ENCODE results near the gene SNAPC4.

SNAPC4 gene

DNA sequence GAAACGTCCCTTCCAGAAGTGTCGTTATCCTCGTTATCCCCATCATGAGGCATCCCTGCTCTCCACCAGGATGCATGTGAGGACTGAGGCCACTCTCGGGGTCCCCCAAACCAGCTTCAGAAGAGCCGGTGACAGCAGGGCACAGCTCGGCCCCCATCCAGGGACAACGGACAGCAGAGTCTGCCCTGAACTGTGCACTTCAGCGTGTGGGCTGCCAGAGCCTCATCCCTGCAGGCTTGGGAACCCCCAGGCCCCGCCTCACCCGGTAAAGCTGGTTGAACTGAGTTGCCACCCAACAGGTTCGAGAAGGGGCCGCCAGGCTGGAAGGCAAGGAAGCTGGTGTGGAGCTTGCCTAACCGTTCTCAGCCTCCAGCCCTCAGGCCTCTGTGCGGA is 25.8 kb downstream of the SNAPC4 start:
- H3K4me1 Mint-ChIP-seq (ENCODE audit: low read depth in 2 of 2), result no peaks in the 10 kb centered on the region
- no peak overlapping the region for H3K4me3 Mint-ChIP-seq

DNA sequence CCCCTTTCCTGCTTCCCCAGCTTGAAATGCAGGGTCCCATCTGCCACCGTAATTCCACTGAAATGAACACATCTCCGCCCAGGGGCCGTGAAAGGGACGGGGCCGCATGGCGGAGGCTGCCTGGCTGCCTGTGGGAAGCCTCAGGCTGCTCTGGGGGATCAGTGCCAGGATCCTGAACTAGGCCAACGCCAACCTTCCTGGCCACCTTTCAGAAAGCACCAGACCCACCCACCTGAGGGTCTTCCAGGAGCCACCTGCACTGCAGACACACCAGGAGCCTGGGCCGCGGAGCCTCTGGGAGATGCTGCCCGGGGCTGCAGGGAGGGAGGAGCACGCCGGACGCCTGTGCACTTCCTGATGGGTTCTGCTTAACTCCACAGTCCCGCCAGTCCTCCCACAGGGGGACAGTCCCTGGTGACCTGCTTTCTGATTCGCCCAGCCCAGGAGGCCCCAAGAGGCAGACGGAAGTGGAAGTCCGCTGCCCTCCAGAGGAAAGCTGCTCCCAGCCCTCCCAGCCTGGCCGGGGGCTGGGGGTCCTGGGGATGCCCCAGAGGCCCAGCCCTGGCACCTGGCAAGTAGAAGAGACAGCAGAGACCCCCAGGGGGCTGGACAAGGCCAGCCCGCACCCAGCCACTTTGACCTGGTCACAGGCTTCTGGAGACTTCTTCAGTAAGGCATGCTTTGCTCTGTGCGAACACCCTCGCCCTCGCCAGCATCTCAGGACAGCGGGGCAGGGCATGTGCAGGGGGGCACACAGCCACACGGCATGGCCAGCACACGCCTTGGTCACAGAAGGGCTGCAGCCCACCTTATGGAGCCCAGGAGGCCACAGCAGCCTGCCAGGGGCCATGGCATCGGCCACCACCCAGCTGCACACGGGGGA is 26.4 kb downstream of the SNAPC4 start, which contains the start of gene CARD9:
TSS of gene CARD9 (minus strand) at position 370 of the 883 bp plus-strand sequence. CDS start 1,591 bp downstream, outside the sequence.
- Mint-ChIP-seq H3K27me3 (no peaks in the 10 kb centered on the region), H3K36me3 (ENCODE audit: insufficient read depth) (no peaks in the 10 kb centered on the region), H3K9me3 (no peaks in the 10 kb centered on the region), H3K4me1 (ENCODE audit: low read depth in 2 of 2) (no peaks in the 10 kb centered on the region), H3K27ac (peak within 1 kb of the TSS in 1 of 2 donors; percentile 44), H3K4me3 (peak within 1 kb of the TSS in 1 of 2 donors; percentile 55)
- DNase-seq (no peak), ATAC-seq (replicated peaks) (peak; percentile 22)

More for the DNA sequence above, 25.8 kb downstream of the SNAPC4 start:
- Mint-ChIP-seq H3K27me3 (no peaks in the 10 kb centered on the region), H3K9me3 (no peaks in the 10 kb centered on the region), H3K27ac (no peak overlapping the region), H3K36me3 (ENCODE audit: insufficient read depth) (no peaks in the 10 kb centered on the region)
- DNase-seq (no peak), ATAC-seq (replicated peaks) (no peak)

DNA sequence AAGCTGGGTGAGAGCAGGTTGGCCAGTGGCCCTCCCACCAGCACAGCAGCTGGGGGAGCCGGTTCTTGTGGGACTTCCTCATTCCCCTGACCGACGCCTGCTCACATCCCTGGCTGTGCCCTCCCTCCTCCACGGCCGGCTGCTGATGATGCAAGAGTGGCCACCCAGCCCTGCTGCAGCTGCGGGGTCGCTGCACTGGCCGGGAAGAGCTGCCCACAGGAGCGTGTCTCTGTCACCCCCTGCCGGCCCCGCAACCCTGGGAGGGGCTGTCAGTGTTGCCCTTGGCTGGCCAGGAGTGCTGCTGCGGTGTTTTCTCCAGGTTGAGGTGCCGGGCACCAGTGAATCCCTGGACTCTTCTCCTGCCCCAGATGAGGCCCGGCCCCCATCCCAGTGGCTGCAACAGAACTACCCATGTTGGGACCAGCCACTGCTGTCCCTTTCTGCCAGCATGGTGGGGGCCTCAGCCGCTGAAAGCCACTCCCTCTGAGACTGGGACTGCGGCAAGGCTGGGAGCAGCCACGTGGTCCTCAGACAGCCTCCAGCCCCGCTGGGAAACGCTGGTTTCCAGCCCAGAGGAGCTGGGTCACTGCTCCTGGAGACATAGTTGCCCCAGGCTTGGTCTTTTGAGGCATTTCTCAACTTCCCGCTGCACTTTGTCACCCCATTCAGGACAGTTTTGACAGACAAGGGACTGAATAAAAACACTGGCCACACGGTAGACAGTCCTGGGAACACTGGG is 27.2 kb downstream of the SNAPC4 start:
- no peak for DNase-seq
- no peaks in the 10 kb centered on the region for H3K36me3 Mint-ChIP-seq (ENCODE audit: insufficient read depth)
- peak overlapping the region in 1 of 2 donors; percentile 55 for H3K4me3 Mint-ChIP-seq
- ATAC-seq (replicated peaks), result no peak
- no peaks in the 10 kb centered on the region for H3K4me1 Mint-ChIP-seq (ENCODE audit: low read depth in 2 of 2)
- H3K27ac Mint-ChIP-seq, result peak overlapping the region in 1 of 2 donors; percentile 44
- H3K9me3 Mint-ChIP-seq, result no peaks in the 10 kb centered on the region
- H3K27me3 Mint-ChIP-seq, result no peaks in the 10 kb centered on the region

DNA sequence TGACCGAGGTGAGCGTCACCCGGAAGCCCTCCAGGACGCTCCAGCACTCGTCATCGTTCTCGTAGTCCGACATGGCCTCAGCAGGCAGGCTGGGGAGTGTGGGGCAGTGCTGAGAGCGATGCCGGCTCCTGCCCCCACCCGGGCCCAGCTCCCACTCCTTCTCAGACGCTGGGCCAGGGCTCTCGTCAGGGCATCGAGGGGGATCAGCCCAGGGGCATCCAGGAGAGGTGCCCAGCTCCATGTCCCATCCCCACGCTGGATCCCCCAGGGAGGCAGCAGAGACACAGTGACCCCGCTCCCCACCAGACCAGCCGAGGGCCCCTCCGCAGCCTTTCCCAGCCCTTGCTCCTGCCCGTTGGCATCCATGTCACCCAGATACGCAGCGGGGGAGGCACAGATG is 28.0 kb downstream of the SNAPC4 start:
- Mint-ChIP-seq H3K27ac (no peak overlapping the region), H3K4me1 (ENCODE audit: low read depth in 2 of 2) (no peaks in the 10 kb centered on the region), H3K27me3 (no peaks in the 10 kb centered on the region), H3K36me3 (ENCODE audit: insufficient read depth) (no peaks in the 10 kb centered on the region), H3K9me3 (no peaks in the 10 kb centered on the region), H3K4me3 (no peak overlapping the region)
- DNase-seq (no peak), ATAC-seq (replicated peaks) (no peak)

DNA sequence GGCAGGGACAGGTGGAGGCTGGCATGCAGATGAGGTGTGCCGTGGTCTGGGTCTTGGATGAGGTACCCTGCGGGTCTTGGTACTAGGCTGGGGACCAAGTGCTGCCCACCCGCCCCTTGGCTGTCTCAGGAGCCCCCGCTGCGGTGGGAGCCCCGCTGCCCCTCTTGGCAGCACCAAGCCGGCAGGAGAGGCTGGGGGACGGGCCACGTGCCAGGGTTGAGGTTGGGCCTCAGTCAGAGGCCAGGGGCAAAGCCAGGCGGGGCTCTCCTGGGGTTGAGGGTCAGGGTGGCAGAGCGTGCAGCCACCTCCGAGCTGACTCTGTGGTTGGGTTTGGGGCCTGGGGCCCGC is 28.5 kb downstream of the SNAPC4 start:
- Mint-ChIP-seq H3K9me3 (no peaks in the 10 kb centered on the region), H3K4me1 (ENCODE audit: low read depth in 2 of 2) (no peaks in the 10 kb centered on the region), H3K36me3 (ENCODE audit: insufficient read depth) (no peaks in the 10 kb centered on the region), H3K4me3 (no peak overlapping the region), H3K27ac (no peak overlapping the region), H3K27me3 (no peaks in the 10 kb centered on the region)
- ATAC-seq (replicated peaks), result no peak
- no peak for DNase-seq

DNA sequence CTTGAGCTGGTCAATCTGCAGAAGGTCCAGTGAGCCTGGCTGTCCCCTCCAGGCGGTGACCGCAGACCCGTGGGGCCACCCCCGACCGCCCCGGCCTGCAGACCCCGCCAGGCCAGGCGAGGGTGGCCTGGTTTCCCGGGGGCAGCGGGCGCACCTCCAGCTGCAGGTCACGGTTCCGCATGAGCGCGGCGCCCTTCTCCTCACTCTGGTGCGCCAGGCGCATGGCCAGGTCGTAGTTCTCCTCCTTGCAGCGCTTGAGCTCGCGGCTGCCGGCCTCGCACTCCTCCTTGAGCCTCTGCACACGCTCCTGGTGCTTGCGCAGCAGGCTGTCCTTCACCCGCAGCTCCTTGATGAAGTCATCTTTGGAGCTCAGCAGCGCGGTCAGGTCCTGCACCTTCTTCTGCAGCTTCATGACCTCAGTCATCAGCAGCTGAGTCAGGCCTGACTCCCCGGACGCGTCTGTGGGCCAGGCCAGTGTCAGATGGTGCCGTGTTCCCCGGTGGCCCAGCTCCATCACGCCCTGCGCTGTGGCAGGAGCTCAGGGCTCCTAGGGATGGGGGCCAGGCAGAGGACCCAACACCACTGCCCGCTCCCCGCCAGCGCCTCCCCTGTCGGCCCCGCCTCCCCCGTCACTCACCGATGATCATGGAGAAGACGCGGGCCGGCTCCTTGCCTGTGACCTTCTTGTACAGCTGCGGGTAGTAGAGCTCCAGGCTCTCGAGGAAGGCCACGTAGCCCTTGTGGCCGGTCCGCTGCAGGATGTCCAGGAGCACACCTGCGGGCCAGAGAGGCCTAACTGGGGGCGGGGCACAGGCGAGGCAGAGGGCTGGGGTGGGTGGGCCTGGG is 29.1 kb downstream of the SNAPC4 start:
- ATAC-seq (replicated peaks) (no peak), DNase-seq (no peak)
- Mint-ChIP-seq H3K9me3 (no peaks in the 10 kb centered on the region), H3K36me3 (ENCODE audit: insufficient read depth) (no peaks in the 10 kb centered on the region), H3K27me3 (no peaks in the 10 kb centered on the region), H3K4me1 (ENCODE audit: low read depth in 2 of 2) (no peaks in the 10 kb centered on the region), H3K27ac (no peak overlapping the region), H3K4me3 (no peak overlapping the region)

DNA sequence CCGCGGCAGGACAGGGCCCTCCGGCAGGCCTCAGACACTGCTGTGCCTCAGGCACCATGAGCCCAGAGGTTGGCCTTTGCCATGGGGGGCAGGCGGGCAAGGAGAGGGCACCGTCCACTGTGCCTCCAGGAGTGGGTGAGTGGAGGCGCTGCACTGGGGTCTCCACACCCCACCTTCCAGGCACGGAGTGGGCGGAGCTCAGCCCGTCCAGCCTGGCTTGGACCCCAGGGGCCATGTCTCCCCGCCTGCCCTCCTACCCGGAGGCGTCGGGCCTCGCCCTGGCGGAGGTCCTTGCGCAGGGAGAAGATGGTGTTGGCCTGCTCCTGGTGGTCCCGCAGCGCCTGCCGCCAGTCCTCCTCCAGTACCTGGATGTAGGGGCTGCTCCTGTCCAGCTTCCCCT is 29.9 kb downstream of the SNAPC4 start:
- H3K9me3 Mint-ChIP-seq, result no peaks in the 10 kb centered on the region
- no peaks in the 10 kb centered on the region for H3K27me3 Mint-ChIP-seq
- no peaks in the 10 kb centered on the region for H3K36me3 Mint-ChIP-seq (ENCODE audit: insufficient read depth)
- no peak for DNase-seq
- no peak overlapping the region for H3K27ac Mint-ChIP-seq
- ATAC-seq (replicated peaks), result no peak
- H3K4me1 Mint-ChIP-seq (ENCODE audit: low read depth in 2 of 2), result peaks cover 0 to 4% of the 10 kb centered on the region in 2 donors
- H3K4me3 Mint-ChIP-seq, result no peak overlapping the region

DNA sequence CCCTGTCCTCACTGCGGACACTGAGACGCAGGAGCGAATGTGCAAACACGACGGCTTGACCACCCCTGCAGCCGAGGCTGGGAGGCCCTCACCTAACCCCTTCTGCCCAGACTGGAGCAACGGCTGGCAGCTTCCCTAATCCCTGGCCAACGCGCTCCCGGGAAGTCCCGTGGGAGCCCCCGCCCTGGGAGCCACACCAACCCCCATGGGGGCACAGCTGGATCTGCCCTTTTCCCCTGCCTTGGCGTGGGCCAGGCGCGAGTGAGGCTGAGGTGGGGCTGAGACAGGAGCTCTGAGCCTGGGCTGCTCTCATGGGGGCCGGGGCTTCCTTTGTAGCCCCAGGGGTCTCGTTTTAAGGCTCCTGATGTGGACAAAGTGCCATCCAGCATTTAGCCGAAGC is 31.8 kb downstream of the SNAPC4 start:
- H3K27me3 Mint-ChIP-seq, result no peaks in the 10 kb centered on the region
- H3K36me3 Mint-ChIP-seq (ENCODE audit: insufficient read depth), result no peaks in the 10 kb centered on the region
- no peak overlapping the region for H3K27ac Mint-ChIP-seq
- no peak overlapping the region for H3K4me3 Mint-ChIP-seq
- peaks cover 0 to 4% of the 10 kb centered on the region in 2 donors for H3K4me1 Mint-ChIP-seq (ENCODE audit: low read depth in 2 of 2)
- DNase-seq, result no peak
- H3K9me3 Mint-ChIP-seq, result no peaks in the 10 kb centered on the region
- ATAC-seq (replicated peaks), result no peak

DNA sequence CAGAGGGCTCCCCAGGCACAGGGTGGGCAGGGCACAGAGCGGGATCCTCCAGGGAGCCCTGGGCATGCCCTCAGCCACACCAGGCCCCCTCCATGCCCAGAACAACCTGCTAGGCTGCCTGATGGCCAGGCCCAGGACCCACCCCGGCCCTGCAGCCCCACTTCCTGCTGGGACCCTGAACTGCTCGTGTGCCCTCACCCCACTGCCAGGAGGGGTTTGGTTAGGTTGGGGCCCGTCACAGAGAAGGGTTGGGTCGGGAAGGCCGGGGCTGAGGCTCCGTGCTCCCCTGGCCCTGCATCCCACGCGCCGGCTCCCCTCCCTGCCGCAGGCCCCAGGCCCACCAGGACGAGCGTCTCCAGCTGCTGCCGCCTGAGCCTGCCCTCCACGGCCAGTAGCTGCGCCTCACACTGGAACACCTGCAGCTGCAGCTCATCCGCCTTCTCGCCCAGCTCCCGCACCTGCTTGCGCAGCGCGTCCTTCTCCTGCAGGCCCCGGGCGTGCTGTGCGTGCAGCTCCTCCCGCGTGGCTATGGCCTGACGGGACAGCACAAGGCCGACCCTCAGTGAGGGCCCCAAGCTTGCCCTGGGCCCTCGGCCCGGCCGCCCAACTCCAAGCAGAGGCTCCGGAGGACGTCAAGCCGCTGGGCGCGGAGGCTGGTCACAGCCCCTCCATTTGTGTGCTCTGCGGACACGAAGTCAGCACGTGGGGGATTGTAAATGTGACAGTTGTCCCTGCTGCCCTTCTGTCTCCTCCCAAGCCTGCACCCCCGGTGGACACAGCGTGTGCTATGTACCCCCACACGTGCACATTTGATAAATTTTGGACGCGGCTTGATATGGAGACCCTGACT is 32.4 kb downstream of the SNAPC4 start:
- Mint-ChIP-seq H3K27ac (no peak overlapping the region), H3K4me1 (ENCODE audit: low read depth in 2 of 2) (peaks cover 2 to 7% of the 10 kb centered on the region in 2 donors), H3K4me3 (no peak overlapping the region), H3K9me3 (no peaks in the 10 kb centered on the region), H3K27me3 (no peaks in the 10 kb centered on the region), H3K36me3 (ENCODE audit: insufficient read depth) (no peaks in the 10 kb centered on the region)
- no peak for ATAC-seq (replicated peaks)
- DNase-seq, result no peak

DNA sequence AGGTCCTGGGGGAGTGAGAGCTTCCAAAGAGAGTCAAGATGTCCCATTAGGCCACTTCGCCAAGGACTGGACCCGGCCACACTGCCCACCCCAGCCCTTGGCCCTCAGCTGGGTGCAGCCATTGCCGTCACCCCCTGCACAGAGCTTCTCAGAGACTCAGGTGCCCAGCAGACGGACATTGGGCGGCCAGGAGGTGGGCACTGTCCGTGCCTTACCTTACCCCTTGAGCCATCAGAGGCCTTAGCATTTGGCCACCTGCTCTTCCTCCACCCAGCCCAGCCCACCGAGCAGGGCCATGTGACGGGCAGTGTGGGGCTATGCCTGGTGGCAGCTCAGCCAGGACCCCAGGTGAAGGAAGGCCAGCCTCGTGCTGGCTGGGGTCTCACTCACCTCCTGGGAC is 33.1 kb downstream of the SNAPC4 start:
- no peak overlapping the region for H3K27ac Mint-ChIP-seq
- peaks cover 4 to 9% of the 10 kb centered on the region in 2 donors for H3K4me1 Mint-ChIP-seq (ENCODE audit: low read depth in 2 of 2)
- DNase-seq (no peak), ATAC-seq (replicated peaks) (no peak)
- peaks cover 3% of the 10 kb centered on the region for H3K36me3 Mint-ChIP-seq (ENCODE audit: insufficient read depth)
- H3K9me3 Mint-ChIP-seq, result no peaks in the 10 kb centered on the region
- no peak overlapping the region for H3K4me3 Mint-ChIP-seq
- H3K27me3 Mint-ChIP-seq, result no peaks in the 10 kb centered on the region

DNA sequence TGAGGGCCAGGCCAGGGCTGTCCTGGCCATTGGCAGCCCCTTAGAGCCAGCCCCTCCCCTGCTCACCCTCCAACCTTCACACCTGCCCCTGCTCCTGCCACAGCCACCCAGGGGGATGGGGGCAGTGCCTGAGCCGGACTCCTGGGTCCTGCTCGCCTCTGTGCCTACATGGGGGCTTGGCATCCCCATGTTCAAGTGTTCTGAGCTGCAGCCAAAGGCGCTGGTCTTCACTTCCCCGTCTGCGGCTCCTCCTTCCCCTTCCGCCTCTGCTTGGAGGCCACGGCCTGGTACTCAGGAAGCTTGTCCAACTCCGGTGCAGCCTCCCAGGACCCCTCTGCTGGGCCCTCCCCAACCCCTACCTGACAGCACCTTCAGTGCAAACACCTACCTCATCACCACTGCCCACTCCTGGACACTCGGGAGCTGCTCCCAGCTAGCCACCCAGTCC is 34.2 kb downstream of the SNAPC4 start:
- no peak overlapping the region for H3K27ac Mint-ChIP-seq
- H3K4me3 Mint-ChIP-seq, result peak overlapping the region in 1 of 2 donors; percentile 19
- no peaks in the 10 kb centered on the region for H3K9me3 Mint-ChIP-seq
- DNase-seq (no peak), ATAC-seq (replicated peaks) (no peak)
- H3K27me3 Mint-ChIP-seq, result no peaks in the 10 kb centered on the region
- peaks cover 3% of the 10 kb centered on the region for H3K36me3 Mint-ChIP-seq (ENCODE audit: insufficient read depth)
- peaks cover 4 to 9% of the 10 kb centered on the region in 2 donors for H3K4me1 Mint-ChIP-seq (ENCODE audit: low read depth in 2 of 2)

DNA sequence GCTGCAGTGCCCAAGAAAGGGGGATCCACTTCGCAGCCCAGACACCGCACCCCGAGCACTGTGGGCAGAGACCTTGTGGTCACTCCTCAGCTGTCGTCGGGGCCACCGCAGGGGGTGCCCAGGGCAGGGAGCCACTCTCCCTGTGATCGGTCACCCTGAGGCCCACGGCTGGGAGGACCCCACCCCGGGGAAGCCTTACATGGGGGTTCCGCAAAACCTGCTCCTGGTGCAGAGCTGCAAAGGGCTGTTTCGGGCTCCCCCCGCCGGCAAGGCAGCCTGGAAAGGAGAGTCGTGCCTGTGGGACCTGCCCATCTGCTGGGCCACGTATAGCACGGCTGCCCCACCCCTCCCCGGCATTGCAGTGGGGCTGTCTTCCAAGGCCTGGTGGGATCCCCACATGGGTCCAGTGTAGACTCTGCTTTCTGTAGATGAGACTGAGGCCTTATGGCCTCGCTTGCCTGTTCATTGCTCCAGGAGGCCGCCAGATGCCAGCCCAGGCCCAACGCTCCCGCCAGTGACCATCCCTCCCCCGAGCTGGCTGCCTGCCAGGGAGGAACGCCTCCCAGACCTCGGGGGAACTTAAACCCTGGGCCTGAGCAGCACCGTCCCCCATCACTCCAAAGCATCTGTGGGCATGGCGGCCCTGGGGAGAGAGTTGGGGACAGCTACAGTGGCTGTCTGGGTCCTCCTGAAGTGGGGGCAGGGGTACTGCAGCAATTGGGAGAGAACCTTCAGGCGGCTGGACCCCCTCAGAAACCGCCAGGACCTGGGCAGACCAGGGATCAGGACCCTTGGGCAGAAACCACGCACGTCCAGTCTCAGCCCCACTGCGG is 34.8 kb downstream of the SNAPC4 start:
- Mint-ChIP-seq H3K9me3 (no peaks in the 10 kb centered on the region), H3K4me1 (ENCODE audit: low read depth in 2 of 2) (peaks cover 4 to 9% of the 10 kb centered on the region in 2 donors), H3K4me3 (peak overlapping the region in 1 of 2 donors; percentile 21), H3K36me3 (ENCODE audit: insufficient read depth) (peaks cover 3% of the 10 kb centered on the region), H3K27ac (no peak overlapping the region), H3K27me3 (no peaks in the 10 kb centered on the region)
- no peak for ATAC-seq (replicated peaks)
- DNase-seq, result no peak

All from effector memory CD8-positive, alpha-beta T cell (primary cell).